ENCODE data around the gene SHLD1. TPM values are rescaled to one million over a fixed set of nuclear protein-coding genes. Genes with fewer than 3 reads are reported as not detected.

Gene SHLD1
- total RNA-seq, 2 experiments from 2014 or later, result 7.0 to 7.9 TPM

Other genes starting within 250 kb of the SHLD1 start
- gene GPCPD1, start 139.4 kb upstream of the SHLD1 start, total RNA-seq, result 10 to 100 TPM; 22.5 to 31.2 TPM
- gene CHGB, start 161.1 kb downstream of the SHLD1 start, total RNA-seq, result not detected
- 10 to 100 TPM; 15.9 to 16.1 TPM for gene TRMT6, start 200.1 kb downstream of the SHLD1 start, total RNA-seq
- gene MCM8, start 200.3 kb downstream of the SHLD1 start, total RNA-seq, result 10 to 100 TPM; 38.8 to 38.9 TPM